Stimulated activated CD4-positive, alpha-beta T cell treated with anti-CD3 and anti-CD28 coated beads, Interleukin-15, amount 100 ng/mL, for 1 hour (primary cell): ENCODE results near the gene SIRPD.
"Not testable (repeated sequence)": the region's sequence is repeated elsewhere in the genome, so short reads cannot be mapped to it uniquely, and the experiment has no call there.

Experiments
- DNase-seq, 2 donors: peaks; one replicate each; pipeline ENCODE4 v3.0.0-alpha.2; 2020; ENCODE audit warnings: low read depth in 1 of 2, low spot score in 1 of 2

The SIRPD gene

DNA sequence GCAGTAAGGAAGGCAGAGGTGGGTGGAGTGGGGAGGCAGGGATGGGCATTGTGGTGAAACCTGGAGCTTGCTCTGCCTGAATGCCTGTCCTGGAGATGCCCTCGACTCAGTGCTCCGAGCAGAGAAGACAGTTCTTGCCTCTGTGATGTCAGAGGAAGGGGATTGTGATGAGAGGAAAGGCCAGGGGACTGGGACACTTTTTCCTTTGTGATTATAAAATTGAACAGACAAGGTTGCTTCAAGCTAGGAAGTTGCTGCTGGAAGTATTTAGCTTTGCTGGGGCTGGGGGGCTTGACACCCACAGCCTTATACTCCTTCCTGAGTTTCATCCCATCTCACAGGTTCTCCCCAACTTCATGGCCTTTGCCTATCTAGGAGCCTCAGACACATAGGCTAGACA is at the start of gene SIRPD:
TSS of gene SIRPD (minus strand) at position 101 of the 400 bp plus-strand sequence. CDS start at position 49, 52 bp downstream.
- DNase-seq = no peak

DNA sequence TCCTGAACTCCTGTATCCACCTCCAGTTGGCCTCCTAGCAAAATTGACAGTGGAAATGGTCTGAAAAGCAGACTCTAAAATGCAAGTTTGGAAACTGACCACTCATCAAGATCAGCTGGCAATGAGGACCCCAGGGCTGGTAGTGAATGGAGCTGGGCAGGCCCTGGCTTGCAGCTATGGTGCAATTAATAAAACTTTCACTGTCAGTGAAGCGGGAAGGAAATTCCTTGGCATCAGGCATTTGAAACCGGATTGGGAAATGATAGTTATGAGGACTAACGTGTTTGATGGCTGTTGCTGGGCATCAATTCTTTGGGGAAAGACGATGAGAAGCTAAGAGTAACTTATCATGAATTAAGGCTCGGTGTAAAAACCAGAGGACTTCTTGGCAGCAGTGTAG is 43.2 kb upstream of the SIRPD start:
- no peak for DNase-seq

DNA sequence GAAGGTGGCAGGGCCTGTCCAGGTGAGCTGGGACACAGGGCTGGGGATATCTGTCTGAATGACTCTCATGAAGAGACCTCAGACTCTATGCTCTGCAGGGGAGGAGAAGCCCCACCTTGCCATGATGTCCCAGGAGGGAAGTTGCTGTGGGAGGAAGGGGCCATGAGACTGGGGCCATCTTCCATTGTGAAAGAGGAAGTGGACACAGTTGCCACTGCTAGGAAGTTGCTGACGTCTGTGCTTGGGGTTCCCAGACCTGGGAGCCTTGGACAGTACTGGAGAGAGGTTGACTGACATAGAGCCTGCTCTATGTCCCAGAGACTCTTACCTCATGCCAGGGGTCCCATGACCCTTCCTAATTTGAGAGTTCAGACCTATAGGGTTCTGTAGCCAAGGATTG is 37.8 kb upstream of the SIRPD start:
- no peak for DNase-seq

GRCh38 chr20:1588533-1589460 is 31.3 kb upstream of the SIRPD start:
- DNase-seq = no peak

- DNase-seq = no peak
Measured at GRCh38 chr20:1587781-1588532, 30.5 kb upstream of the SIRPD start.

DNA sequence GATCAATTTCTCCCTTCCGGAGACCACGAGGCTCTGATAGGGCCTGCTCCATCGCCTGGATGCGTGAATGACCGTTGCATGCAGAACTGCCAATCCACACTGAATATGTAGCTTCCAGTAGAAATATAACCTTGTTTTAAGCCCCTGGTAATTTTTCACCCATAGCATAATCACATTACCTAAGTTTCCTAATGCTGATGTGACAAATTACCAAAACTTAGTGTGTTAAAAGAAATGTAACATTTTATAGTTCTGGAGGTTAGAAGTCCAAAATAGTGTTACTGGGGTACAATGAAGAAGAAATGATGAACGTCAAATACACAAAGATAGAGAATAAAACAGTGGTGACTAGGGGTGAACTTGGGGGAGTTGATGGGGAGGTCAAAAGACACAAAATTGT is 22.0 kb upstream of the SIRPD start:
- no peak for DNase-seq

DNA sequence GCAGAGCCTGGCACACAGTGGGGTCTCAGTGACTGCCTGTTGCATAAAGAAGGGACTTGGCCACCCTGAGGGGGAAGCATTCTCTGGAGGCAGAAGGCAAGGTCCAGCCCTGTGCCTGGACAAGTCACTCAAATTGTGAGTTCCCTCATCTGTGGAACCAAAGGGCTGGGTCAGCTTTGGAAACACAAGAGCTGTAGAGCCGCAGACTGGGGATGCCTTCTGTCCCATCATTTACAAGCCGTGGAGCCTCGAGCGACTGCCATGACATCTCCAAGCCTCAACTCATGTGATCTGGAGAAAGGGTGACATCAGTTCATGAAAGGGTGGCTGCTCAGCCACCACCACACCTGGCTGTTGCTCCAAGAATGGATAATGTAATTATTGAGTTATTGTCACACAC is 20.4 kb upstream of the SIRPD start:
- DNase-seq = no peak

DNA sequence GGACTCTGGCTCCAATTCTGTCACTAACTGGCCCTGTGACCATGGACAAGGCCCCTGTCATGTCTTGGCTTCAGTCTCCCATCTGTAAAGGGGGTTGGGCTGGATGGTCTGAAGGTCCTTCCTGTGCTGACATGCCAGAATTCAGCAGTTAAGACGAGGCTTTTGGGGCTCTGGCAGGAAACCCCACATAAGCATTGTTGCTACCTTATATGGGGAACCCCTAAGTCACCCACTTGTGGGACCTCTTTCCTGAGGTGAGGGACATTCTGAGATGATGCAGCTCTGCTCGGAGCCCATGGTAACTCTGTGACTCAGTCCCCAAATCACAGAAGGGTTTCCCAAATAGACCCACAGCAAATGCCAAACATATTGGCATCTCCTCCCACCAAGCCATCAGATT is 19.8 kb upstream of the SIRPD start:
- not testable (repeated sequence) for DNase-seq

GRCh38 chr20:1576641-1577040 is 19.1 kb upstream of the SIRPD start:
- DNase-seq = no peak

GRCh38 chr20:1576003-1576402 is 18.5 kb upstream of the SIRPD start:
- not testable (repeated sequence) for DNase-seq

- not testable (repeated sequence) for DNase-seq
Measured at GRCh38 chr20:1571583-1571982, 14.1 kb upstream of the SIRPD start.

DNA sequence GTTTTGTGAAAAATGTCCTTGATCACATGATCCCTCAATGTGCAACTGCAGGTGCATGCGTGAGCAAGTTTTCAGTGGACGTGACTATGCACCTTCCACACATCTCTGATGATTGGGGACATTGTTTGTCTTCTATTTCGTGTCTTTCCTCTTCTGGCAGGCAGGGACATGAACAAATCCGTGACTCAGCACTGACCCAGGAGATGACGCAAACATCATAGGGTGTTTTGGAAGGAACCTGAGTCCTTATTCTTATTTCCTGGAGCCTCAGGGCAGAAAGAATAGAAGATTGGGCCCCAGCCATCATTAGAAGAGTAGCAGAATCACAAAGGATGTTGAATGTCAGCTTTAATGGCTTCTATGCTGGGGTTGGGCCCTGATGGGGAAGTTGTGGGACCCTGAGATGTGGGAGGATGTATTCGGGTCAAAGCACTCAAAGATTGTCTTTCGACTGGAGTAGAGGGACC is 11.9 kb upstream of the SIRPD start:
- DNase-seq = no peak

- DNase-seq = no peak
Measured at GRCh38 chr20:1568163-1568490, 10.6 kb upstream of the SIRPD start.

GRCh38 chr20:1567392-1568162 is 10.1 kb upstream of the SIRPD start:
- no peak for DNase-seq

GRCh38 chr20:1566701-1567100 is 9.2 kb upstream of the SIRPD start:
- no peak for DNase-seq

DNA sequence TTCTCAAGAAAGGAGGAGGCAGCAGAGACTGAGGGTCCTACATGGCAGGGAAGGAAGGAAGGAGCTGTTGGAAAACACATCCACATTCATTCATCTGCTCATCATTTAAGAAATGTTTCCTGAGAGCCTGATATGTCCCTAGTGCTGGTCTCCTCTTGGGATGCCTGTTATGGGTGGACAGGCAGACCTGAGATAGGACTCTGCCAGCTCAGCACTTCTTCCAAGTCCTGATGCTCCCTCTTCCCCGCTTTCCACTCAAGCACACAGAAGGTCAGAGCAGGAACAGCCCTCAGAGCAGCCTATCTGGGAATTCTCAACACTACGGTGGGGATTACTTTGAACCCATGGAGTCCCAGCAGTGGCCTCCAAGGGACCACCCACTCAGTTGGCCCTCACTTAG is 8.0 kb upstream of the SIRPD start:
- DNase-seq = no peak

DNA sequence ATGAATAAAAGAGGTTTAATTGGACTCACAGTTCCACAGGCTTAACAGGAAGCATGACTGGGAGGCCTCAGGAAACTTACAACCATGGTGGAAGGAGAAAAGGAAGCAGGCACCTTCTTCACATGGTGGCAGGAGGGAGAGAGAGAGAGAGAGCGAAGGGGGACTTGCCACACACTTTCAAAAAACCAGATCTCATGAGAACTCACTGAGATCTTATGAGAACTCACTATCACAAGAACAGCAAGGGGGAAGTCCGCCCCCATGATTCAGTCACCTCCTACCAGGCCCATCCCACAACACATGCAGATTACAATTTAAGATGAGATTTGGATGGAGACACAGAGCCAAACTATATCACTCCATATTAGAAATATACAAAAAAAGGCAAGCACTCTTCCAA is 6.1 kb upstream of the SIRPD start:
- DNase-seq = no peak

GRCh38 chr20:1562622-1563021 is 5.1 kb upstream of the SIRPD start:
- DNase-seq = no peak

DNA sequence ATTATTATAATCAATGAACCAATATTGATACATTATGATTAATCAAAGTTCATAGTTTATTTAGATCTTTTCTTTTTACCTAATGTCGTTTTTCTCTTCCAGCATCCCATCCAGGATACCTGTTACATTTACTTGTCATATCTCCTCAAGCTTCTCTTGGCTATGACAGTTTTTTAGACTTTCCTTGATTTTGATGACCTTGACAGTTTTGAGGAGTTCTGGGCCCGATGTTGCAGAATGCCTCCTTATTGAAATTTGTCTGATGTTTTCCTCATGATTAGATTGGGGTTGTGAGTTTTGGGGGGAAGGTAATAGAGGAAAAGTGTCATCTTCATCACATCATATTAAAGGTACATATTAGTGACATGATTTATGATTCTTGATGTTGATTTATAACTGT is 3.8 kb upstream of the SIRPD start:
- no peak for DNase-seq

DNA sequence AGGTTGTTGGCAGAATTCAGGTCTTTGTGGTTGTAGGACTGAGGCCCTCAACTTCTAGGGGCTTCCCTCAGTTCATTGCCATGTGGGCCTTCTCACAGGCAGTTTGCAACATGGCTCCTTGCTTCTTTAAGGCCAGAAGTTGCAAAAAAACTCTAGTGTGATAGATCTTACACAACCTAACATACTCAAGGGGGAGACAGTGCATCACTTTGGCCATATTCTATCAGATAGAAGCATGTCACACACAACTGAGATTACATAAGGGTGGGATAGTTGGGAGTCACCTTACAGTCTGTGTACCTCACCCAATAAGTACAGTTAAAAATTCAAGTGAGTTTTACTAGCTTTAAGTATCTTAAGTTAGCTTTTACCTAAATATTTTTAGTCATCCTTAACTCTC is 1.6 kb downstream of the SIRPD start:
- DNase-seq = no peak

DNA sequence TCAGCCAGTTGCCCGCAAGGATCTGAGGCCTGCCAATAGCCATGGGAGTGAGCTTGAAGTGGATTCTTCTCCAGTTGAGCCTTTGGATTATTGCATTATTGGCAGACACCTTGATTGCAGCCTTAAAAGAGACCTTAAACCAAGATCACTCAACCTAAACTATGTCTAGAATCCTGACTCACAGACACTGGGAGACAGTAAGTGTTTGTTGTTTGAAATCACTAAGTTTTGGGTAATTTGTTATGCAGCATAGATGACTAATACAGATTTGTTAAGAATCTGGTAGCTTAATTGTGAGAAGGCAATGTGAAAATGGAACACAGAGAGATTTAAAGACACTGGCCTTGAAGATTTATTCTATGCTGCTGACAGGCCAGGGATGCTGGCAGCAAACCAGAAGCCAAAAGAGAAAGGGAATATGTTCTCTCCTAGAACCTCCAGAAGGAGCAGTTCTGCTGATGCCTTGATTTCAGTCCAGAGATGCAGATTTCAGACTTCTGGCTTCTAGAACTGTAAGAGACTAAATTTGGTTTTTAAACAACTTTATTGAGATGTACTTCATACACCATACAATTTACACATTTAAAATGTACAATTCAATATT is 17.6 kb downstream of the SIRPD start:
- no peak for DNase-seq
